Activated T-helper 2 cell treated with anti-CD3 and anti-CD28 coated beads, Interferon-gamma antibody, Interleukin-2, Interleukin-4, amounts not matched to agents 10 μg/mL and 5 μg/mL and 100 μg/mL, durations not matched to agents 14 hours and 24 hours and 36 hours (primary cell): ENCODE results near the gene CHRDL1. TPM values are rescaled to one million over a fixed set of nuclear protein-coding genes. Genes with fewer than 3 reads are reported as not detected.

Experiments
- DNase-seq: peaks from one replicate; pipeline ENCODE4 v3.0.0; 2021; ENCODE audit warnings: low spot score
- H3K27ac Mint-ChIP-seq: one replicate; pipeline ENCODE4 v1.8.0; 2021; ENCODE audit warnings: mixed read lengths
- H3K27me3 Mint-ChIP-seq: one replicate; pipeline ENCODE4 v1.8.0; 2021; ENCODE audit warnings: low read depth, mixed read lengths
- H3K36me3 Mint-ChIP-seq: one replicate; pipeline ENCODE4 v1.8.0; 2021; ENCODE audit warnings: low read depth, mixed read lengths
- H3K4me1 Mint-ChIP-seq: one replicate; pipeline ENCODE4 v1.8.0; 2021; ENCODE audit warnings: low read depth, mixed read lengths
- H3K4me3 Mint-ChIP-seq: one replicate; pipeline ENCODE4 v1.8.0; 2021; ENCODE audit warnings: low read depth, mild to moderate bottlenecking, moderate library complexity, mixed read lengths
- H3K9me3 Mint-ChIP-seq: one replicate; pipeline ENCODE4 v1.8.0; 2021; ENCODE audit warnings: mixed read lengths
- intact Hi-C: fragments of 100-400 bp; cut with micrococcal nuclease; formaldehyde crosslinking; loops from one replicate; pipeline ENCODE4 v1.15.1; 2023
- total RNA-seq: library from RNA; stranded (reverse); gene quantifications from 2 replicates; pipeline ENCODE4 v1.2.3, GENCODE V29; 2022

CHRDL1 gene
- total RNA-seq, 1 donor from 2014 or later = not detected

DNA sequence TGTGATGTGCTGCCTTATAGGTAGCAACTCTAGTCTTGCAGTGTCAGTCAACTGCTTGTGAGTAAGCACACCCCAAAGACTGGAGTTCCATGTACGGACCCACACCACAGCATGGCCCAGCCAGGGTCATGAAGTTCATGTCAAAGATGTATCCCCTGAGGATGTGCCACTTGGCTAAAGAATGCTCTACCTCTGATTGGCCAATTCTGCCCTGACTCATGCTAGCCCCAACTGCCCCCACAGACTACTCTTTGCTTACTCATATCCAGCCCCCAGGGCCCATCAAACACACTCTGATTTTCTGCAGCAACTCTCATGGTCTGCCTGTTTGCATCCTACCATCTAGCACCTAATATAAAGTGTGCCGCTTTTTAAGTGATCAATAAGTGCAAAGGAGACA is 62.5 kb downstream of the CHRDL1 start:
- Mint-ChIP-seq H3K4me1 (no peaks in the 10 kb centered on the region), H3K27ac (no peak overlapping the region), H3K27me3 (no peaks in the 10 kb centered on the region), H3K36me3 (no peaks in the 10 kb centered on the region), H3K9me3 (no peaks in the 10 kb centered on the region), H3K4me3 (no peak overlapping the region)
- intact Hi-C loops = no loop called here
- no peak for DNase-seq

DNA sequence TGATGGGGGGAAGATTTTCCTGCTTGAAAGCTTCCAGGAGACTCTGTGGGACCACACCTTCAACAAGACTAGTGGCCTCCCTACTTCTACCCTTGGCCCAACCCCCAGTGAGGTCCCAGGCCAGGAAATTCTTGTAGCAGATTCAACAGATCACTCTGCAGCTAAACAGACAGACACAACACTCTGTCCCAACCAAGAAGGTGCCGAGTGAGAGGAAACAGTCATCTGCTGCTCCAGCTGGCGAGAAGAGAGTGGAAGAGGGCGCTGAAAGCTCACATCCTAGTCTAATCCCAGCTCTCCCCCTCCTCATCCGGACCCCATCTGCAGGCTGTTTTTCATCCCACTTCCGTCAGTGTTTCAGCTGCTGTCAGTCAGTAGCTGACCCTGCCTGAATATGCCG is 63.4 kb downstream of the CHRDL1 start:
- Mint-ChIP-seq H3K36me3 (no peaks in the 10 kb centered on the region), H3K4me3 (no peak overlapping the region), H3K4me1 (no peaks in the 10 kb centered on the region), H3K27me3 (no peaks in the 10 kb centered on the region), H3K9me3 (no peaks in the 10 kb centered on the region), H3K27ac (no peak overlapping the region)
- intact Hi-C loops = no loop called here
- no peak for DNase-seq

DNA sequence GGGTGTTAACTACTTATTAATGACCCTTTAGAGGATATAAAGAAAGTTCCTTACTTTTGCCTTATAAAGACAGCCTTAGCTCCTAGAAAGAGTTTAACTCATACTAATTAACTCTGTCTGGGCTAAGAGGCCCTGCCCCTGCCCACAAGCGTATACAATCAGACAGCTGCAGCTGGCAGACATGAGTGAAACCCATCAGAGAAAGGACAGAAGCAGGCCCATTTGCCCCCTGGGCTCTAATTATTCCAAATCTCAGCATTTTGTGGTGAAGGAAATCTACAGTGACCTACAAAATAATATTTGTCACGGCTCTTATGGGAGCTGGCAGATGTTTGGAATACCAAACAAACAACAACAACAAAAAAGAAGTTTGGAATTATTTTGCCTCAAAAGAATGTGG is 71.8 kb downstream of the CHRDL1 start:
- Mint-ChIP-seq H3K27ac (no peak overlapping the region), H3K4me3 (no peak overlapping the region), H3K27me3 (no peaks in the 10 kb centered on the region), H3K4me1 (no peaks in the 10 kb centered on the region), H3K9me3 (no peaks in the 10 kb centered on the region), H3K36me3 (no peaks in the 10 kb centered on the region)
- intact Hi-C loops = no loop called here
- DNase-seq = no peak

DNA sequence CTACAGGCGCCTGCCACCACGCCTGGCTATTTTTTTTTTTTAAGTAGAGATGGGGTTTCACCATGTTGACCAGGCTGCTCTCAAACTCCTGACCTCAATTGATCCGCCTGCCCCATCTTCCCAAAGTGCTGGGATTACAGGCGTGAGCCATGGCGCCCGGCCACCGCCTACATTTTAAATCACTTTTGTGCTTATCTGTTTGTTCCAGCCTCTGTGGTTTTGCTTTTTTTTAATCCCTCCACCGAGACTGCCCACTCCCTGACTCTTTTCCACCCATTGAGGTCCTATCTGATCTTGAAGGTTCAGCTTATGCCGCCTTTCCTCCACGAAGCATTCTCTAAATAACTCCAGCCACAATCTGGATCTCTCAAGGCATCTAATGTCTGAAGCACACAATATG is 73.5 kb downstream of the CHRDL1 start:
- Mint-ChIP-seq H3K36me3 (no peaks in the 10 kb centered on the region), H3K9me3 (no peaks in the 10 kb centered on the region), H3K4me3 (no peak overlapping the region), H3K27ac (no peak overlapping the region), H3K27me3 (no peaks in the 10 kb centered on the region), H3K4me1 (no peaks in the 10 kb centered on the region)
- DNase-seq = no peak
- intact Hi-C loops = no loop called here

DNA sequence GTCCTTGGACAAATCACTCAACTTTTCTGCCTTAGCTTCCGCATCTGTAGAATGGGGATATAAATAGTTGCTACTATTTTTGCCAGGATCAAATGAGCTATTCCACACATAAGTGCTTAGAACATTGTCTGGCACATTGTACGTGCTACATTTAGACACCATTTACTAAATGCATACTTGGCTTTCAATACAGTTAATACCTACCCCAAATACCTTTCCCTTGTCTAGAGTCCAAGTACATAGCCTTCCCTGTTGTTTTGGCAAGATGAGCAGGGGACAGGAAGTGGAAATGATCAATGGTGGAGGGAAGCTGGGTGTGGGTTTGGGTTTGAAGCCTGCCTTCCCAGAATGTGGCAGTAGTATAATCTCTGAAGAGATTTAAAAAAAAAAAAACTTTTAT is 82.0 kb downstream of the CHRDL1 start:
- Mint-ChIP-seq H3K4me1 (no peaks in the 10 kb centered on the region), H3K27ac (no peak overlapping the region), H3K9me3 (no peaks in the 10 kb centered on the region), H3K36me3 (no peaks in the 10 kb centered on the region), H3K4me3 (no peak overlapping the region), H3K27me3 (no peaks in the 10 kb centered on the region)
- intact Hi-C loops = no loop called here
- no peak for DNase-seq

DNA sequence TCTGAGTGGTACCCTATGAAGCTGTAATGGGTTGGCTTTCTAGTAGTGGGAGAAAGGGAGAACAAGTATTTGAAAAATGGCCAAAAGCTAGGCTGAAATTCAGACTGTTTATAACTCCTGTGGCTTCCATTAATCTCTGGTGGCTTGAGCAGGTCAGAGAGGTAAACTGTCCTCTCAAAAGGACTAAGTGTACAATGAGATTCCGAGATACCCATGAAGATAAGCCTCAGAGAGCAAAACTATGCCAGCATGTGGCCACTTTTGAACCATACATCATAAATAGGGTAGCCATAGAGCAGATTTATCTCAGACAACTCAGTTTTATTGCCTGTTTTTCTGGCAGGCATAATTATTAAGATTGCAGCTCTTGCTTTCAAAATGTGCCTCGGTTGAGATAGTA is 89.2 kb downstream of the CHRDL1 start:
- intact Hi-C loops = no loop called here
- DNase-seq = no peak
- no peaks in the 10 kb centered on the region for H3K36me3 Mint-ChIP-seq
- H3K4me3 Mint-ChIP-seq = no peak overlapping the region
- H3K27me3 Mint-ChIP-seq = no peaks in the 10 kb centered on the region
- no peaks in the 10 kb centered on the region for H3K4me1 Mint-ChIP-seq
- H3K9me3 Mint-ChIP-seq = no peaks in the 10 kb centered on the region
- no peak overlapping the region for H3K27ac Mint-ChIP-seq

DNA sequence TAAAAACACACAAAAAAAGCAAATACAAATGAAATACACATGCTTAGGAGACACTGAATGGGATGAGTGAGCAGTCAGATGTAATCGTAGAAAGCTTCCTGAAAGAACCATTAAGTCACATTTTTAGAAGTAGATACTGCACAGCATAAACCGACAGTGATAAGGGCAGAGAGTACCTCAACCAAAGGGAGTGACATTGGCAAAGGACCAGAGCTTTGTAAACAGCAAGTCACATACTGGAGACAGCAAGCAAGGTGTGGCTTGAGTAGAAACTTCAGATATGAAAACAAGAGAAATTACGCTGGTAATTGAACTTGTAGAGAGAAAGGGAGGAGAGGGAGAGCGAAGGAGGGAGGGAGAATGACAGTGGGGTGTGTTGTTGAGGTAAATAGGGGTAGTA is 92.0 kb downstream of the CHRDL1 start:
- H3K4me3 Mint-ChIP-seq = no peak overlapping the region
- intact Hi-C loops = no loop called here
- H3K9me3 Mint-ChIP-seq = no peaks in the 10 kb centered on the region
- no peaks in the 10 kb centered on the region for H3K4me1 Mint-ChIP-seq
- H3K27me3 Mint-ChIP-seq = no peaks in the 10 kb centered on the region
- H3K36me3 Mint-ChIP-seq = no peaks in the 10 kb centered on the region
- no peak overlapping the region for H3K27ac Mint-ChIP-seq
- no peak for DNase-seq

DNA sequence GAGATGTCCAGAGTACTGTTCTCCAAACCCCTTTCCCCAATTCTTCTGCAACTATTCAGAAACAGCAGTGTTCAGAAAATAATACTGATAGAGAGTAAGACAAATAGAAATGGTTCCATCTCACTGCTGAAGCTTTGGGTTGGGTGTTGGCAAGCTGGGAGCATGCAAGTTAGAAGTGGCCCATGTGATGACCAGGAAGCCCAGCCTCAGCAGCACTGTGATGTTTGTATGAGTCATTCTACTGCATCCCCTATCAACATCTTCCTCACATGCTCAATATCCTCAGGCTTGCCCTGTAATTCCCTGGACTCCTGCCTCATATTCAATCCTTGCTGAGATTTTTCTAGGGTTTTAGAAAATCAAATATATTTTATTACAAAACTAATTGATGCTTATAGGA is 96.5 kb downstream of the CHRDL1 start:
- no peaks in the 10 kb centered on the region for H3K27me3 Mint-ChIP-seq
- no peak overlapping the region for H3K27ac Mint-ChIP-seq
- H3K9me3 Mint-ChIP-seq = no peaks in the 10 kb centered on the region
- no peaks in the 10 kb centered on the region for H3K36me3 Mint-ChIP-seq
- H3K4me1 Mint-ChIP-seq = no peaks in the 10 kb centered on the region
- intact Hi-C loops = no loop called here
- no peak overlapping the region for H3K4me3 Mint-ChIP-seq
- no peak for DNase-seq

DNA sequence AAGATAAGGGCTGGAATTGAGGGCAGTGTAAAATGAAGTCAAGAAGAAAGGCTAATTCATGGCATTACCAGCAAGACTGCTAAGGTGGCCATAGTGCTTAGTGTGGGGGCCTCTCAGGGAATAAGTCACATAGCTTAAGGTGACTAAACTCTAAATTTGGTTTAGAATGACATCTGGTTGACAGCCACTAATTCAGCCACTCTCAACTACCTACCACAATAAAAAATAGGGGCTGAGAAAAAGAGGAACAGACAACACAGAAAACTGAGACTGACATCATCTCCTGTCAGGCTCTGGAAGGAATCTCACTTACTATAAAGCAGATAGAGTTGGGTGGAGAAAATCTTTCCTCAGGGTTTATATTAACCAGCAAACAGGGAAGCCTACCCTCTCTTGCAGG is 96.9 kb downstream of the CHRDL1 start:
- H3K36me3 Mint-ChIP-seq = no peaks in the 10 kb centered on the region
- no peaks in the 10 kb centered on the region for H3K27me3 Mint-ChIP-seq
- no peak for DNase-seq
- H3K4me1 Mint-ChIP-seq = no peaks in the 10 kb centered on the region
- intact Hi-C loops = no loop called here
- no peaks in the 10 kb centered on the region for H3K9me3 Mint-ChIP-seq
- no peak overlapping the region for H3K4me3 Mint-ChIP-seq
- H3K27ac Mint-ChIP-seq = no peak overlapping the region

DNA sequence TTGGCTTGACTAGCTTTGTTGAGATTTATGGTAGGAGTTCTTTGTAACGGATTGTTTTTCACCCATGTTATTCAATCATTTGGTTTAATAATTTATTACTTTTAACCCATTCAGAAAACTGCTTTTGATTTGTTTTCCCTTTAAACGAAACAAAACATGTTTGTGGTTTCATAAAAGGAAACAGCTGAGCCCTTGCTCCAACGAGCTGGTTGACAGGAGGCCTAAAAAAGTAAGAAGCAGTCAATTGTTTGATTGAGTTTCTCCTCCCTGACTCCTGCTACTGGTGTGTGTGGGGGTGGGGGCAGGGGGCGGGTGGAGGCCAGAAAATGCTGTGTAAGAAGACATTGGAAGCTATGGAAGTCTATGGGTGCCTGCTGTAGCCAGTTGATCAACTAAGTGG is 102.8 kb downstream of the CHRDL1 start:
- no peak overlapping the region for H3K4me3 Mint-ChIP-seq
- H3K27ac Mint-ChIP-seq = no peak overlapping the region
- H3K27me3 Mint-ChIP-seq = no peaks in the 10 kb centered on the region
- H3K36me3 Mint-ChIP-seq = no peaks in the 10 kb centered on the region
- H3K9me3 Mint-ChIP-seq = no peaks in the 10 kb centered on the region
- no peak for DNase-seq
- no peaks in the 10 kb centered on the region for H3K4me1 Mint-ChIP-seq
- intact Hi-C loops = no loop called here

DNA sequence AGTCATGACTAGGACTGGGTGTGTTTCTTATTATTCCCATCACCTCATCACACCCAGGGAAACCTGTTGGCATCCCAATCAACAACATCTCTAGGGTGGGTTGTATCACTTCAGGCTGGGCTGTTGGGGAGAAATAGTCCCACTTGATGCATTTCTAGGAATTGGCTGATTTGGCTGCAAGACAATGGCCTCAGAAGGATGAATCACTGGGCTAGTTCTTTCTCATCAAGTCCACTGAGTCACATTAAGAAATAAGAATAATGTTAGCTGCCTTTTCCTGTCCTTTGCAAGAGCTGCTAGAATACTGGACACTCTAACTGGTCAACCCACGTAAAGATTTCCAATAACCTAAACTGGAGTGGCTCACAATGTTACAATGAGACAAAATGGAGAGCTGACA is 104.2 kb downstream of the CHRDL1 start:
- Mint-ChIP-seq H3K4me3 (no peak overlapping the region), H3K9me3 (no peaks in the 10 kb centered on the region), H3K4me1 (no peaks in the 10 kb centered on the region), H3K27me3 (no peaks in the 10 kb centered on the region), H3K27ac (no peak overlapping the region), H3K36me3 (no peaks in the 10 kb centered on the region)
- no peak for DNase-seq
- intact Hi-C loops = no loop called here

DNA sequence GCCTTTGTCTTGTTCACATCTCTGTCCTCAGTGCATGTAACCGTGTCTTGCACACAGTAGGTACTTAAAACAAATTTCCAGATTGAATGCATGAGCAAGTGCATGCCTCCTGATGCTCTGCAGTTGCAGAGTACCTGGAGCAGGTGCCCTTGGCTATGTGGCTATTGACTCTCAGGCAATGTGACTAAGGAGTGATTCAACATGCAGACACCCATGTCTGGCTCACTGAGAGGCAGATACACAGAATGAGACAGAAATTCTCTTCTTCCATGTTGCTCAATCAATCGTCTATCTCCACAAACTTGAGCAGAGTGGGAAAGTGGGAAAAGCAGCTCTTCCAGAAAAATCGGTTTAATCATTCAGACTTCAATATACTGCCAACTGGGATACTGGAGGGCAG is 111.0 kb downstream of the CHRDL1 start:
- no peak for DNase-seq
- H3K36me3 Mint-ChIP-seq = no peaks in the 10 kb centered on the region
- no peak overlapping the region for H3K4me3 Mint-ChIP-seq
- H3K27me3 Mint-ChIP-seq = no peaks in the 10 kb centered on the region
- H3K27ac Mint-ChIP-seq = no peak overlapping the region
- H3K4me1 Mint-ChIP-seq = no peaks in the 10 kb centered on the region
- H3K9me3 Mint-ChIP-seq = no peaks in the 10 kb centered on the region
- intact Hi-C loops = no loop called here

DNA sequence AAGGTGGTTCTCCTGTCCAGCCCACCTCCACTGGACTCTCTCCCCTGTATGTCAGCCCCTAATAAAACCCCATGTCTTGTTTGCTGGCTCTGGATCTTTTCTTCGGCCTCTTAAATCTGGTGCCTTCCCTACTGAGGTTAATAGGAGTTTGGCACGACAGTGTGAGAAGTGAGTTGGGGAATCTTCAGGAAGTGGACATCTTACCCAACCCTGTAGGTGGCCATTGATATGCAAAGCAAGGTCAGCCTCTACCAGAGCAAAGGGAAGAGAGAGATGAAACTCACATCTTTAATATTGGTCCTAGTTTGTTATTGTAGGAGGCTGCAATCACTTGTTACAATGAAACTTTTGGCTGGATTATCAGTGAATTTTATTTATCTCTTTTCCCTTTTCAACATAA is 111.7 kb downstream of the CHRDL1 start:
- Mint-ChIP-seq H3K4me3 (no peak overlapping the region), H3K27me3 (no peaks in the 10 kb centered on the region), H3K36me3 (no peaks in the 10 kb centered on the region), H3K9me3 (no peaks in the 10 kb centered on the region), H3K4me1 (no peaks in the 10 kb centered on the region), H3K27ac (no peak overlapping the region)
- intact Hi-C loops = no loop called here
- no peak for DNase-seq

DNA sequence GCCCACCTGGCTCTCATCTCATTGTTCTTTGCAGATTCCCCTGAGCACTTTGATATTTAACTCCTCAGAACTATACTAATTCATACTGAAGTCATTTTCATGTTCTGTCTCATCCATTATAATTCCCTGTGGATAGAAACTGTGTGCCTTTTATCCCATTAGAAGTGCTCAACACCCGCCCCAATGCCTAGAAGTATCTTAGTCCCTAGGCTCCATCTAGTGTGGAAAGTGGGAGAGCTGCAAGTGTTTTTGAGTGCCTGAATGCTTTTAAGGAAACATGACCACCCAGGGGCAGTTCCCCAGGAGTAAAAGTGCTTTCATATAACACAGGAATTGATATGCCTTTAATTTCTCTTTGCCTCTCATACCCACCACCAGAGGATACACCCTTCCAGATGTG is 117.0 kb downstream of the CHRDL1 start:
- Mint-ChIP-seq H3K9me3 (no peaks in the 10 kb centered on the region), H3K27ac (no peak overlapping the region), H3K36me3 (no peaks in the 10 kb centered on the region), H3K4me1 (no peaks in the 10 kb centered on the region), H3K4me3 (no peak overlapping the region), H3K27me3 (no peaks in the 10 kb centered on the region)
- no peak for DNase-seq
- intact Hi-C loops = no loop called here
